ENCODE results near the gene MUCL3. TPM values are rescaled to one million over a fixed set of nuclear protein-coding genes. Genes with fewer than 3 reads are reported as not detected.

Gene MUCL3
- total RNA-seq, 4 donors from 2014 or later = not detected

DNA sequence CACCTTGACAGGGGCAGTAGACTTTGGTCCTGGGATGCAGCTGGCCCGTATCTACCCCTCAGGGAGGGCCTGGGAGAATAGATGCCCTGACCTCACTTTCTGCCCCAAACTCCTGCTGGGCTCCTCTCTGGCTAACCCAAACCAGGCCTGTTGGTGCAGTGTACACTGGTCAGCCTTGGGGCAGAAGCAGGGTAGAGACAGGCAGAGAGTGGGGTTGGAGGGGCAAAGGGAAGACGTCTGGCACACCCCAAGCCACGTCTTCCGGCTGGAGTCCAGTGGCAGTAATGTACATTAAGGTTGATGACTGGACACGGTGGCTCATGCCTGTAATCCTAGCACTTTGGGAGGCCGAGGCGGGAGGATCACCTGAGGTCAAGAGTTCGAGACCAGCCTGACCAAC is 47.1 kb upstream of the MUCL3 start:
- TF ChIP-seq, protein P1, sequence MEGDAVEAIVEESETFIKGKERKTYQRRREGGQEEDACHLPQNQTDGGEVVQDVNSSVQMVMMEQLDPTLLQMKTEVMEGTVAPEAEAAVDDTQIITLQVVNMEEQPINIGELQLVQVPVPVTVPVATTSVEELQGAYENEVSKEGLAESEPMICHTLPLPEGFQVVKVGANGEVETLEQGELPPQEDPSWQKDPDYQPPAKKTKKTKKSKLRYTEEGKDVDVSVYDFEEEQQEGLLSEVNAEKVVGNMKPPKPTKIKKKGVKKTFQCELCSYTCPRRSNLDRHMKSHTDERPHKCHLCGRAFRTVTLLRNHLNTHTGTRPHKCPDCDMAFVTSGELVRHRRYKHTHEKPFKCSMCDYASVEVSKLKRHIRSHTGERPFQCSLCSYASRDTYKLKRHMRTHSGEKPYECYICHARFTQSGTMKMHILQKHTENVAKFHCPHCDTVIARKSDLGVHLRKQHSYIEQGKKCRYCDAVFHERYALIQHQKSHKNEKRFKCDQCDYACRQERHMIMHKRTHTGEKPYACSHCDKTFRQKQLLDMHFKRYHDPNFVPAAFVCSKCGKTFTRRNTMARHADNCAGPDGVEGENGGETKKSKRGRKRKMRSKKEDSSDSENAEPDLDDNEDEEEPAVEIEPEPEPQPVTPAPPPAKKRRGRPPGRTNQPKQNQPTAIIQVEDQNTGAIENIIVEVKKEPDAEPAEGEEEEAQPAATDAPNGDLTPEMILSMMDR (IDR thresholded peaks at IDR 0.05) = no peak
- TF ChIP-seq POLR2A (IDR thresholded peaks at IDR 0.05) = no peak
- H3K4me3 ChIP-seq (ENCODE audit: low read depth, poor library complexity, severe bottlenecking) = no peak overlapping the region
- intact Hi-C loops (cut with DNase I; ENCODE audit: low total_unique reads) = no loop called here
- no peak for DNase-seq (ENCODE audit: low spot score in 2 of 2)
- 87 to 96% methylated on average over 8 of the region's 8 CpGs for WGBS, 2 donors

DNA sequence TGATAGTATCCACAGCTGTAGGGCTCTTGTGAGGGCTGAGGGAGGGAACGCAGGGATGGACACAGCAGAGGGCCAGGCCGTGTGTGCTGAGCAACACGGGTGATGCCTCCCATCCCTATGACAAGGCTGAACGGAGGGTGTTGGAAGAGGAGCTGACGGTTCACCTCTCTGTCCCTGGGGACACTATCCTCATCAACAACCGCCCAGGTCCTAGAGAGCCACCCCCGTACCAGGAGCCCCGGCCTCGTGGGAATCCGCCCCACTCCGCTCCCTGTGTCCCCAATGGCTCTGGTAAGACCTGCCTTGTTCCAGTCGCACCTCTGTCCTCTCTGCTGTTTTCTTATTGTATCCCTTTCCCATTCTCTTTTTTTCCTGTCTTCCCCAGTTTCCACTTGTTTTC is 46.4 kb upstream of the MUCL3 start:
- intact Hi-C loops (cut with DNase I; ENCODE audit: low total_unique reads) = no loop called here
- TF ChIP-seq, protein P1 (IDR thresholded peaks at IDR 0.05) = no peak
- TF ChIP-seq POLR2A (IDR thresholded peaks at IDR 0.05) = no peak
- 84 to 85% methylated on average over 12 of the region's 12 CpGs for WGBS, 2 donors
- H3K4me3 ChIP-seq (ENCODE audit: low read depth, poor library complexity, severe bottlenecking) = no peak overlapping the region
- no peak for DNase-seq (ENCODE audit: low spot score in 2 of 2)

DNA sequence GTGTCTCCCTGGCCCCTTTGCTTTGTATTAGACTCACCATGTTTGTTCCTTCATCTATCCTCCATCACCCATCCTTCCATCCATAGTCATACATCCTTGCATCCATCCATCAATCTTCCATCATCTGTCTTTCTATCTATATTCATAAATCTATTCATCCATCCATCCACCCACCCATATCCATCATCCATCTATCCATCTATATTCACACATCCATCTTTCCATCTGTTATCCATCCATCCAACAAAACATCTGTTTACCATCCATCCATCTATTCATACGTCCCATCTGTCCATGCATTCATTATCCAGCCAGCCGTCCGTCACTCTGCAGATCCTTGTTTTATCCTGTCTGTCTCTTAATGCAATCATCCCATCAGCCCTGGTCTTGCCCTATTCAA is 45.8 kb upstream of the MUCL3 start:
- 91 to 93% methylated on average over 3 of the region's 3 CpGs for WGBS, 2 donors
- no peak overlapping the region for H3K4me3 ChIP-seq (ENCODE audit: low read depth, poor library complexity, severe bottlenecking)
- intact Hi-C loops (cut with DNase I; ENCODE audit: low total_unique reads) = no loop called here
- DNase-seq (ENCODE audit: low spot score in 2 of 2) = no peak
- TF ChIP-seq, protein P1 (IDR thresholded peaks at IDR 0.05) = no peak
- no peak for TF ChIP-seq POLR2A (IDR thresholded peaks at IDR 0.05)

DNA sequence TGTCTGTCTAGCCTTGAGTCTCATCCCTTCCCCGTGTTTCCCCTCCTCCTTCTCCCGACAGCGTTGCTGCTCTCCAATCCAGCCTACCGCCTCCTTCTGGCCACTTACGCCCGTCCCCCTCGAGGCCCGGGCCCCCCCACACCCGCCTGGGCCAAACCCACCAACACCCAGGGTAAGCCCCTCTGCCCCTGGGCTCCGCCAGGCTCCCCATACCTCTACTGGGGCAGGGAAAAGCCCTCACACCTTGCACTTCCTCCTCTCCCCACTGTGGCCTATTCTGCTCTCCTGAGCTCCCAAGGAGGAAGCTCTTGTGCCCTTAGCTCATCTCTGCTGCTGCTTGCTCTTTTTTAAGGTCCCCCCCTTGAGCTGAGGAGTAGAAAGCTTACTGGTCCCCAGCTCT is 45.4 kb upstream of the MUCL3 start:
- no peak for DNase-seq (ENCODE audit: low spot score in 2 of 2)
- WGBS, 2 donors = 74 to 80% methylated on average over 10 of the region's 10 CpGs
- intact Hi-C loops (cut with DNase I; ENCODE audit: low total_unique reads) = no loop called here
- TF ChIP-seq POLR2A (IDR thresholded peaks at IDR 0.05) = no peak
- TF ChIP-seq, protein P1 (IDR thresholded peaks at IDR 0.05) = no peak
- H3K4me3 ChIP-seq (ENCODE audit: low read depth, poor library complexity, severe bottlenecking) = no peak overlapping the region

DNA sequence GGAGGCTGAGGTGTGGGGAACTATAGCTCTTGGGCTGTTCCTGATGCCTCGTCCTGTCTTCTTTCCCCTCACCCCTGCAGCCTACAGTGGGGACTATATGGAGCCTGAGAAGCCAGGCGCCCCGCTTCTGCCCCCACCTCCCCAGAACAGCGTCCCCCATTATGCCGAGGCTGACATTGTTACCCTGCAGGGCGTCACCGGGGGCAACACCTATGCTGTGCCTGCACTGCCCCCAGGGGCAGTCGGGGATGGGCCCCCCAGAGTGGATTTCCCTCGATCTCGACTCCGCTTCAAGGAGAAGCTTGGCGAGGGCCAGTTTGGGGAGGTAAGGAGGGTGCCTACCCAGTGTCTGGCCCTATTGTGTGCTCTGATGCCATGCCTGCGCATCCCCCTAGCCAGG is 44.2 kb upstream of the MUCL3 start:
- DNase-seq (ENCODE audit: low spot score in 2 of 2) = no peak
- TF ChIP-seq, protein P1 (IDR thresholded peaks at IDR 0.05) = no peak
- TF ChIP-seq POLR2A (IDR thresholded peaks at IDR 0.05) = no peak
- WGBS, 2 donors = 86 to 91% methylated on average over 8 to 13 of the region's 13 CpGs
- intact Hi-C loops (cut with DNase I; ENCODE audit: low total_unique reads) = no loop called here
- H3K4me3 ChIP-seq (ENCODE audit: low read depth, poor library complexity, severe bottlenecking) = no peak overlapping the region

DNA sequence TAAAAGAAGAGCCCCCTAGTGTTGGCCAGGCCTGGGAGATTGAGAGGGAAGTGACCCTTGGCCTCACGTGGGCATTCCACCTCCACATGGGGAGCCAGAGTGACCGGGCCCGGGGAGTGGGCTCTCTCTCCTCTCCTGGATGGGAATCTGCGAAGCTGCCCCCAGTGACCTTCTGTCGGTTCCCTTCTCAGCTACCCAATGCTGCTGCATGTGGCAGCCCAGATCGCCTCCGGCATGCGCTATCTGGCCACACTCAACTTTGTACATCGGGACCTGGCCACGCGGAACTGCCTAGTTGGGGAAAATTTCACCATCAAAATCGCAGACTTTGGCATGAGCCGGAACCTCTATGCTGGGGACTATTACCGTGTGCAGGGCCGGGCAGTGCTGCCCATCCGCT is 42.9 kb upstream of the MUCL3 start:
- WGBS, 2 donors = 85 to 88% methylated on average over 16 of the region's 16 CpGs
- TF ChIP-seq POLR2A (IDR thresholded peaks at IDR 0.05) = no peak
- TF ChIP-seq, protein P1 (IDR thresholded peaks at IDR 0.05) = no peak
- H3K4me3 ChIP-seq (ENCODE audit: low read depth, poor library complexity, severe bottlenecking) = no peak overlapping the region
- intact Hi-C loops (cut with DNase I; ENCODE audit: low total_unique reads) = no loop called here
- no peak for DNase-seq (ENCODE audit: low spot score in 2 of 2)

Measured in lower leg skin (tissue), 4 donors.